NT2/D1 (cell line): ENCODE results near the gene SHROOM2.

Source experiments
- DNase-seq: peaks from one replicate; pipeline ENCODE4 v3.0.0-alpha.2; 2011; ENCODE audit warnings: low read depth, low spot score
- H3K27me3 ChIP-seq: 2 replicates; pipeline ENCODE4 v1.6.0; 2011; ENCODE audit warnings: mild to moderate bottlenecking; ENCODE audit not compliant: insufficient read length, insufficient read depth
- H3K36me3 ChIP-seq: 2 replicates; pipeline ENCODE4 v1.6.1; 2011; ENCODE audit warnings: mild to moderate bottlenecking, low read length, mixed read lengths; ENCODE audit not compliant: insufficient read depth, insufficient read length
- H3K4me1 ChIP-seq: 2 replicates; pipeline ENCODE4 v1.5.1; 2011; ENCODE audit not compliant: insufficient read depth, insufficient read length
- H3K4me3 ChIP-seq: 2 replicates; pipeline ENCODE4 v1.5.1; 2011; ENCODE audit warnings: low read depth; ENCODE audit not compliant: insufficient read length
- H3K9ac ChIP-seq: 2 replicates; pipeline ENCODE4 v1.6.0; 2011; ENCODE audit warnings: low read depth; ENCODE audit not compliant: insufficient read length
- H3K9me3 ChIP-seq: 2 replicates; pipeline ENCODE4 v1.5.1; 2011; ENCODE audit warnings: mild to moderate bottlenecking, low read length; ENCODE audit not compliant: insufficient read depth
- SUZ12 ChIP-seq: IDR thresholded peaks from 2 replicates; pipeline ENCODE4 v1.6.1; 2011; ENCODE audit not compliant: insufficient read length, insufficient read depth; ENCODE audit errors: extremely low read depth
- YY1 ChIP-seq: IDR thresholded peaks from 2 replicates; pipeline ENCODE4 v1.6.1; 2011; ENCODE audit not compliant: insufficient read length, insufficient read depth
- ZNF274 ChIP-seq: IDR thresholded peaks from 2 replicates; pipeline ENCODE4 v1.6.1; 2011; ENCODE audit warnings: mild to moderate bottlenecking, low read depth, low read length

SHROOM2 gene

GRCh38 chrX:9842541-9842940 is 56.3 kb downstream of the SHROOM2 start:
- Histone ChIP-seq H3K4me3 (no peak overlapping the region), H3K4me1 (no peaks in the 10 kb centered on the region), H3K36me3 (peaks cover 8% of the 10 kb centered on the region), H3K9me3 (no peaks in the 10 kb centered on the region), H3K27me3 (no peaks in the 10 kb centered on the region), H3K9ac (peak overlapping the region; percentile 6)
- no peak for TF ChIP-seq ZNF274
- no peak for TF ChIP-seq YY1
- TF ChIP-seq SUZ12 = no peak
- DNase-seq = peak; percentile 63

GRCh38 chrX:9844936-9845577 is 58.8 kb downstream of the SHROOM2 start:
- no peak for TF ChIP-seq ZNF274
- no peak for TF ChIP-seq SUZ12
- no peak for TF ChIP-seq YY1
- H3K9me3 ChIP-seq = no peaks in the 10 kb centered on the region
- DNase-seq = no peak
- H3K4me3 ChIP-seq = no peak overlapping the region
- H3K4me1 ChIP-seq = no peaks in the 10 kb centered on the region
- H3K27me3 ChIP-seq = no peaks in the 10 kb centered on the region
- no peak overlapping the region for H3K9ac ChIP-seq
- H3K36me3 ChIP-seq = peaks cover 8% of the 10 kb centered on the region

GRCh38 chrX:9845578-9845952 is 59.3 kb downstream of the SHROOM2 start:
- H3K36me3 ChIP-seq = peaks cover 9% of the 10 kb centered on the region
- no peak for TF ChIP-seq SUZ12
- no peak for TF ChIP-seq ZNF274
- TF ChIP-seq YY1 = no peak
- no peak overlapping the region for H3K9ac ChIP-seq
- H3K4me3 ChIP-seq = no peak overlapping the region
- no peaks in the 10 kb centered on the region for H3K4me1 ChIP-seq
- no peaks in the 10 kb centered on the region for H3K27me3 ChIP-seq
- DNase-seq = no peak
- no peaks in the 10 kb centered on the region for H3K9me3 ChIP-seq

GRCh38 chrX:9846631-9847030 is 60.4 kb downstream of the SHROOM2 start:
- TF ChIP-seq ZNF274 = no peak
- no peak for TF ChIP-seq YY1
- TF ChIP-seq SUZ12 = no peak
- Histone ChIP-seq H3K9me3 (no peaks in the 10 kb centered on the region), H3K4me1 (no peaks in the 10 kb centered on the region), H3K9ac (no peak overlapping the region), H3K36me3 (peaks cover 9% of the 10 kb centered on the region), H3K27me3 (no peaks in the 10 kb centered on the region), H3K4me3 (no peak overlapping the region)
- DNase-seq = no peak

GRCh38 chrX:9847071-9847470 is 60.8 kb downstream of the SHROOM2 start:
- no peak for DNase-seq
- Histone ChIP-seq H3K4me3 (no peak overlapping the region), H3K36me3 (peaks cover 9% of the 10 kb centered on the region), H3K4me1 (no peaks in the 10 kb centered on the region), H3K9ac (no peak overlapping the region), H3K27me3 (no peaks in the 10 kb centered on the region), H3K9me3 (no peaks in the 10 kb centered on the region)
- no peak for TF ChIP-seq YY1
- no peak for TF ChIP-seq ZNF274
- no peak for TF ChIP-seq SUZ12

GRCh38 chrX:9848718-9849479 is 62.7 kb downstream of the SHROOM2 start:
- Histone ChIP-seq H3K4me3 (no peak overlapping the region), H3K4me1 (no peaks in the 10 kb centered on the region), H3K27me3 (no peaks in the 10 kb centered on the region), H3K9ac (no peak overlapping the region), H3K9me3 (no peaks in the 10 kb centered on the region), H3K36me3 (peaks cover 12% of the 10 kb centered on the region)
- TF ChIP-seq SUZ12 (no peak), ZNF274 (no peak), YY1 (no peak)
- no peak for DNase-seq

- H3K4me3 ChIP-seq = no peak overlapping the region
- no peak for DNase-seq
- no peak for TF ChIP-seq SUZ12
- H3K9me3 ChIP-seq = no peaks in the 10 kb centered on the region
- H3K36me3 ChIP-seq = peaks cover 12% of the 10 kb centered on the region
- peaks cover 3% of the 10 kb centered on the region for H3K4me1 ChIP-seq
- no peak overlapping the region for H3K9ac ChIP-seq
- H3K27me3 ChIP-seq = no peaks in the 10 kb centered on the region
Observed at GRCh38 chrX:9851890-9852289, 65.7 kb downstream of the SHROOM2 start.
